NCI-H2227 (cell line): ENCODE data around the gene TRIO.
"Not testable (repeated sequence)": the region's sequence is repeated elsewhere in the genome, so short reads cannot be mapped to it uniquely, and the experiment has no call there.

Experiments used
- DNase-seq: peaks from one replicate; lab custom pipeline; 2025; ENCODE audit not compliant: unreplicated experiment; lab: John Stamatoyannopoulos, UW

TRIO gene

DNA sequence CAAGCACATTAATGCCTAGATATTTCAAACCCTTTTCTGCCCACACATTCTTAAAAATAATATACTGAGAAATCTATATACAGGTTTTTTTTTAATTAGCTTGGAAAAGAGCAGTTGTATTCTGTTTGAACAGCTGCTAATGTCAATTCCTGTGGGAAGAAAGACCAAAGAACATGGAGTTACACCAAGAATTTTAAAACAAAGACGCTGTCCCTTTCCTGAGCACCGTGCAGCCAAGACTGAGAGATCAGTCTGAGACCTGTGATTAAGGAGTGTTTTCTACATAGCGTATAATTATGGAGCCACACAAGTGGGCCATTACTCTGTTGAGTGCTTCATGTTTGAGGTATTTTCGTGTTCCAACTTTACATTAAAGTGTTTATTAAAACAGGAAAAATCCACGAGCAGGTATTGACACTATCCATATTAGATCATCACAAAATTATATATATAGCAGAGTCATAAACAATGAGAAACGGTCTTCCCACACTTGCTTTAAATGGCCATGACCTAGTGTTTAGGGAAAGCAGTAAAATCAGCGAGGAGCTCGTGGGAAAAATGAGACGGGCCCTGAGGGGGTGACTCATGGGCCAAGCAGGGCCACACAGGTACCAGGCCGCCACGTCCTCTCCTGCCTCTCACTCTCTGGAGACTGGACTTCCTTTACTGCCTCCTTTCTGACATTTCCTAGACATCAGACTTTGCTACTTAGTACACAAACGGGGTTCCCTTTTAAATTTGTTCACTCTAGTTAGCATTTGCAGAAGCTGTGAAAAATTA, 285.4 kb downstream of the TRIO start:
- DNase-seq, result peak; percentile 82

DNA sequence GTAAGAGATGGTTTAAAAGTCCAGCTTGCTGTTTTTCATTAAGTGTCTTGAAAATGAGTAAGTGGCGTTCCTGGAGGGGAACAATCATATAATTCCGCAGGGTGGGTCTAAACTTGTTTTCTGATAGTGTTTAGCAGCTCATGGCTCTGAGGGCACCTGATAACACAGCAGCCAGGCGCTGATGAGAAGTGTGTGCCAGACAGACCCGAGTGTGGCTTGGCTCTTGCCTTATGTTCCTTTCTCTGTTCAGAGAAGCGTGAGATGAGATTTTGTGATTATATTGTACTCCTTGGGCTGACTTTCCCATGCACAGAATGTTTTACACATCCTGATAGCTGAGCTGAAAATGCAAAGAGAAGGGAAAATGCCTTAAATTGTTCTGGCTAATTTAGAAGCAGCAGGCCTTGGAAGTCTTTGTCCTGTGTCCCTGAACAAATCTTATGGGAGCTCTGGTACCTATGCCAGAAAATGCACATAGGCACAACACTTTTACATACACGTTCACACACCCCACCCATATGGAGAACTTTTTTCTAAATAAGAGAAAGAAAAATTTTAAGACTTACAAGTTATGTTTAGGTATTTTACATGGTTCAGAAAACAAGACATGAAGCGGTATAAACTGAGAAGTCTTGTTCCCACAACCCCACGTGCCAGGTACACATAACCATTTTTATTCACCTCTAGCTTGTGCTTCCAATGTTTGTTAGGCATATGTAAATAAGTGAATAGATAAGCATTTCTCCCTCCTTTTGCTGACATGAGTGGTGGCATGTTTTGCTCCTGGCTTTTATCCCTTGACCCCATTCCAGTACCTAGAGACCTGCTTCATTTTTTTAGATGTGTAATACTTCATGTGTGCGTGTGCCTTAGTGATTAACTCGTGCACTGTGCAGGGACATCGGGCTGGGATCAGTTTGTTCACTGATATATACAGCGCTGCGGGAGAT, 286.2 kb downstream of the TRIO start:
- peak; percentile 56 for DNase-seq

DNA sequence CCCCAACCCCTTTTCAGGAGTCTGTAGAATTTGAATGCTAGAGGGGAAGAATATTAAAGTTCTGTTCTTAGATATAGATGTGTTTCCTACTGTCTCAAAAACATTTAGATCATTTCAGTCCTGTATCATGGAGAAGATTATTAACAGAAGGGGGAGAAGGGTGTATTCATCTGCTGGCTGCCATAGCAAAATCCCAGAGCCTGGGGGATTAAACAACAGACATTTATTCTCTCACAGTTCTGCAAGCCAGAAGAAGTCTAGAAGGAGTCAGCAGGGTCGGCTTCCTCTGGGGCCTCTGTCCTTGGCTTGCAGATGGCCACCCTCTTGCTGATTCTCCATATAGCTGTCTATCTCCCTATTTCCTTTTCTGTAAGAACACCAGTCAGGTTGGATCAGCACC, 288.4 kb downstream of the TRIO start:
- DNase-seq, result no peak

DNA sequence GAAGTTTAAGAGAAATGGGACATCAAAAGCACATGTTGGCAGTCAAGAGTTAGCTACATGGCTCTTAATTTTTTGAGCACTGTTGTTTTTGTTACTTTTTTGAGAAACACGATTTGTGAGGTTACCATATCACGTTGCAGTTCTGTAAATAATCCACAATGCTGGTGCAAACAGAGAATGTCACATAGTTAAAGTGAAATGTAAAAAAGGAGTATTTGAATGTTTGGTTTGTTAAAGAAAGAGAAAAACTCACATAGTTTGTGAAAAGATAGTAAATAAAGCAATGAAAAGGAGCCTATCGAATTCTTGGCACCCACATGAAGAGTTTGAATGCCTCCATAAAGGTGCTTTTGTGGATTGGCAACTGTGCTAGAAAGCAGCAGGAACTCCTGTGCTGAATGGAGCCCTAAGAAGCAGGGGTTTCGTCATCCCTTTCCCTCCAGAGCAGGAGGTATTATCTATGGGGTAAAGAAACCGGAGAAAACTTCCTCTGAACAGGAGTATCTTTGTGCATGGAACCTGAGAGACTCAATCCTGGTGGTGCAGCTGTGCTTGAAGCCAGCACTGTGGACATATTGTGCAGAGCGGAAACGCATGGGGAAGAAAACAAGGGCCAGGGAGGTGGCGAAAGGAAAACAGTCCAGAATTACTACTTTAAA, 289.9 kb downstream of the TRIO start:
- DNase-seq, result no peak

DNA sequence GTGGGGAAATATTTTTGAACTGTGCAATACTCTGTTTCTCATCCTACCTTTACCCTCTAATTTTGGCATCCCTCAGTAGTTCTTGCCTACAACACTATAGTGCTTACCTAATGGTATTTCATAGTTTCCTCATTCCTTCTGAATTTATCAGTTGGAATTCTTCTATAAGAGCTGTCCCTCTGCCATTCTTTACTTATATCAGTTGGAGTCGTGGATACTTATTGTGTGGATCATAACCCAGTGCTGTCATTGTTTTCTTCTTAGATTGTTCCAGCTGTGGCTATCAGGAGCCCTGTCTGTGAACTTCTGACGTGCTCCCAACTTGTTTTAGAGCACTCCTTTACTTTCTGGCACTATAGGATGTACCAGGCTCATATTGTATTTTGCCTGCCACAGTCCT, 292.3 kb downstream of the TRIO start:
- DNase-seq, result no peak

DNA sequence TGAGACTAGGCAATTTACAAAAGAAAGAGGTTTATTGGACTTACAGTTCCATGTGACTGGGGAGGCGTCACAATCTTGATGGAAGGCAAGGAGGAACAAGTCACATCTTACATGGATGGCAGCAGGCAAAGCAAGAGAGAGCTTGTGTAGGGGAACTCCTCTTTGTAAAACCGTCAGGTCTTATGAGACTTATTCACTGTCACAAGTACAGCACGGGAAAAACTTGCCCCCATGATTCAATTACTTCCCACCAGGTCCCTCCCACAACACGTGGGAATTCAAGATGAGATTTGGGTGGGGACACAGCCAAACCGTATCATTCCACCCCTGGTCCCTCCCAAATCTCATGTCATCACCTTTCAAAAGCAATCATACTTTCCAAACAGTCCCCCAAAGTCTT, 293.0 kb downstream of the TRIO start:
- not testable (repeated sequence) for DNase-seq

DNA sequence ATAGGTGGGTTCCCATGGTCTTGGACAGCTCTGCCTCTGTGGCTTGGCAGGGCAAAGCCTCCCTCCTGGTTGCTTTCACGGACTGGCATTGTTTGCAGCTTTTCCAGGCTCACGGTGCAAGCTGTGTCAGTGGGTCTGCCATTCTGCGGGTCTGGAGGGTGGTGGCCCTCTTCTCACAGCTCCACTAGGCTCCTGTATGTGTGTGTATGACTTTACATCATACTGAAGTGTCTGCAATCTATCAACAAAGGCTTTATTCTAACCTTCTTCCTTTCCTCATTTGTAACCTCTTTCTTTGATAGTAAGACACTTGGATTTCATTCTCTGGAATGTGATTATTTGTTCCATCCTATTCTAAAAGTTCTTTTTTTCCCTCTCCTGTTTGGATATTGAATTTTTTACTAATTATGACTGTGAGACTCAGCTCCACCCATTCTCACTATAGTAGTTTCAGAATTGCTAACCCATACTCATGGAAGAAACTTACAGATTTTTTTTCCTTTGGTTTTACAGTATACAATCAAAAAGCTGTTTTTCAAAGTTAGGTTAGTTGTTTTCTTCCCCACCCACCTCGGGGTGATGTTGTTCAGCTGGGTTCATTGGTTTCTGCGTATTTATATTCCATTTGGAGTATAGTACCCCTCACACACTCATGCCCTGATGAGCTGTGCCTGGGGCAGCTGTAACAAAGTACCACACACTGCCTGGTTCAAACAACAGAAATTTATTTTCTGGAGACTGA, 293.8 kb downstream of the TRIO start:
- no peak for DNase-seq

DNA sequence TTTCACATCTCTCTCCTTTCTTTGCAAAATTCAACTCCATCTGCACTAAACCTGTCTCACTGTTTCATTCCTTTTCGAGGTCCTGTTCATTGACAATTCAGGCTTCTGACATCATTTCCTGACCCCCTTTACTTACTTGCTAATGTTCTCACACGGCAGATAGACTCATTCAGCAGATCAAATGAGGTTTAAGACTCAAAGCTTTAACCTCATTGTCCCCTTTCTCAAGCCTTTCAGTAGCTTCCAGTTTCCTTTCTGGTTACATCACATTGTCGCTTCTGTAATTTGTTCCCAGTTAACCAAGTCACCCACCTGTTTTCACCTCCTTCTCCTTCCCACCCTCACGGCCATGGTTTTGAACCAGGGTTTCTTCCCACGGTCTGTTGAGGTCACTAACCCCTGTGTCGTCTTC, 295.1 kb downstream of the TRIO start:
- no peak for DNase-seq

DNA sequence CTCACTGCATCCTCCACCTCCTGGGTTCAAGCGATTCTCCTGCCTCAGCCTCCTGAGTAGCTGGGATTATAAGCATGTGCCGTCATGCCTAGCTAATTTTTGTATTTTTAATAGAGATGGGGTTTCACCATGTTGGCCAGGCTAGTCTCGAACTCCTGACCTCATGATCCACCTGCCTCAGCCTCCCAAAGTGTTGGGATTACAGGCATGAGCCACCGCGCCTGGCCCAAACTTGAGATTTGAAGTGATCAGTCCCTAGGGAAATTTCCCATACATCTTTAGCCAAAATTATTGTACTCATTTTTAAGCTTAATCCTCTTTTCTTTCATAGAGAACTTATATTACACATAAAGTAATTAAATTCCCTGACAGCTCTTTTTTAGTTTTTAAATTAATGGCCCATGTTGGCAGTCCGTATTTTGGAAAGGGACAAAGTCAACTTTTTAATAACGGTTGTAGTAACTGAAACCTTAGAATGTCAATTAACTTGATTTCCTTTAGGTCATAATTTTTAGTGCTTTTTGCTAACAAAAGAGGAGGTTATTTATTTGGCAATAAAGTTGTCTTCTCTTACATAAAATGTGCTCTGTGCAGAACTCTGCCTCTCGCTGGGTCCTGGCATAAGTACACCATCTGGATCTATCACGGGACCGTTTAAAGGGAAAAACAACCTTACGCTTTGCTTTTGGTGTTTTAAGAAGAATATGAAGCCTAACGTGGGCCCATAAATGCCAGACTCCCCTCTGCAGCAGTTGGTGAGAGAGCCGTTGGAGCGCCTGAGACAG, 296.1 kb downstream of the TRIO start:
- no peak for DNase-seq

DNA sequence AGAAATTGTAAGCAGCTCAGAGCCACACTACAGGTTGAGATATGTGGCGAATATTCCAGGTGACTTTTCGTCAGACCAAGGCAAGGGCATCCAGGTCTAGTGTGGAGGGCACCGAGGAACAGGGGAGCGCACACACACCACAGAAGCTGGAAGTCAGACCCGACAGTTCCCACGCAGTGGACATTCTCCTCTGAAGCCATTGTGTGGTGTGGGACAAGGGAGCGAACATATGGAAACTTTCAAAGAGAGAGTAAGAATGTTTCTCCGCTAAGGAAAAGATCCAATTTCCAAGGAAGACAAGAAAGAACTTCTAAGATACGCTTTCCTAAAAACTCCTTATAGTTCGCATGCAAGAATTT, 297.1 kb downstream of the TRIO start:
- DNase-seq, result no peak

DNA sequence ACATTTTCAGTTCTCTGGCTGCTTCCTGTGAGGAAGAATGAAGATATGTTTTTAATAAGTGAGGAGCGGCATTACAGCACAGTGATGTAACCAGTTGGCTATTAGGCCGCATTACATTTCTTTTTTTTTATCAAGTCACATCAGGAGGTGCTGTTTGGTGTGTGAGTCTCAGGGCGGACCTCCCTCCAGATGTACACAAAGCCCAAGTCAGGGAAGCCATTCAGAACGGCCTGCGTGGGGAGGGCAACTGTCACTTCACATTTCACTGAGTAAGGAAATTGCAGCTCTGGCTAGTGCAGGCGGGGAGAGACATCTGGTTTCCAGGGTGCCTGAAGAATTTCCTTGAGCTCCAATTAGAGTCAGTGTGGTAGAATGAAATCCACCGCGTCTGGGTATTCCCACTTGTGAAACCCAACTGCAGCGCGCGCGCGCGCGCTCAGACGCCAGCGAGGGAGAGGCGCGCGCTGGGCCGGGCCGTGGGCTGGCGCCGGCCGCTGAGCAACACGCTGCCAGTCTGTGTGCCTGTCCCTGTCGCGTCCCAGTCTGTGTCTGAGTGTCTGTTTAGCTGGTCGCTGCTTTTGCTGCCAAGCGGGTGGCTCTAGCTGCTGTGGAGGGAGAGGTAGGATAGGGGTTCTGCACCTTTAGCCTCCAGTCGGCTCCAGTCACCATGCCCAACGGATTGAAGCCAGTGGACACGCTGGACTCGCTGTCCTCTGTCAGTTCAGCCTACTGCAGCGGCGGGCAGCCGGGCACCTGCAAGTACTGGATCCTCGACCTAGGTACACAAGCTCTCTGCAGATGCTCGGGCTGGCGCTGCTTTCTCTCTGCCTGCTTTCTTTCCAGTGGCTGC, 297.7 kb downstream of the TRIO start:
- peak; percentile 77 for DNase-seq

DNA sequence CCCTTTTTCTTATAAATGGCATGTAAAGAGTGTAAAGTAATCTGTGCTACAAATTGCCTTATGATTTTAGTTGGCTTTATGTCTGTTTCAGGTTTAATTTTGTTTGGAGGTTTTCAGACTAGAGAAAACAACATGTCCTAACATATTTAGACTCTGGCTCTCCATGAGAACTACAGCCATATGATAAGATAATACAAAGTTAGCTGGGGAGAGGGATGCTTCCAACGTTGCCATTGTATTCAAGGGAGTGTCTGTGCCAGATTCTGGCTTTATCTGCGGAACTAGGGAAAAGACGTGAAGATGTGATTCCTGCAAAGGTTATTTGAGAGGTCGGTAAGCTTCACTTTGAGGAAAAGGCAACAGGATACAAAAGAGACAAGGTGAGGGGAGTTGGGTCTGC, 298.5 kb downstream of the TRIO start:
- no peak for DNase-seq

DNA sequence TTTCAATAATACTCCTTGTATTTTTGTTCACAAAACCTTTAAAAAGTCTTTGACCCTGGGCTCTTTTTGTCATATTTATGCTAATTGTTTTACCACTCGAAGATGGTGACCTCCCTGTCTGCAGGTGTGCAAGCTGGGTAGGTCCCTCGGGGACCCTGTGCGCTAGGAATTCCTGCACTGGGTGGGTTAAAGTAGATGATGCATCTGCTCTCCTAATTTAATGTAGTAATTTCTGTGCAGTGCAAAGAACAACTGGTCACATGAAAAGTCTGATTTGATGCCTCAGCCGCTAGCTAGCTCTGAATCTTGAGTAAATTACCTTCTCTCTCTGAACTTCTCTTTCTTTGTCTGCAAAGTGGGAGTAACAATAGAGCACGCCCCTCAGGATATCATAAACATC, 299.4 kb downstream of the TRIO start:
- DNase-seq, result no peak

DNA sequence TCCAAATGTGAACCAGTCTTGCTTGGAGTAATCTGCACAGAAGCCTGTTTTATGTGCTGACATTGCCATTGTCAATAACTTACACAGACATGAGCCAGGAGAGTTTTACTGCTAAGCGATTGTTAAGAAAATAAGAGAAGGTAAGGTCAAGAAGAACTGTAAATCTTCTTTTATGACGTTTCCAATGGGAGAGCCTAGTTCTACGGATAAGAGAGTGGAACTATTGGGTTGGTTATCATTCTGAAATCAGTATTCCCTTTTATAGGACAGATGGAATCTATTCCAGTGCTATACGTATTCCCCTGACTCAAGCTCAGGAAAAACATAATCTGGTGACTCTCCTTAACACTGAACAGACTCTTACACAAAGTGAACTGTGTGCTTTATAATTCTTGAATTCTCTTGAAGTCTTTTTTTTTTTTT, 300.5 kb downstream of the TRIO start:
- DNase-seq, result no peak

DNA sequence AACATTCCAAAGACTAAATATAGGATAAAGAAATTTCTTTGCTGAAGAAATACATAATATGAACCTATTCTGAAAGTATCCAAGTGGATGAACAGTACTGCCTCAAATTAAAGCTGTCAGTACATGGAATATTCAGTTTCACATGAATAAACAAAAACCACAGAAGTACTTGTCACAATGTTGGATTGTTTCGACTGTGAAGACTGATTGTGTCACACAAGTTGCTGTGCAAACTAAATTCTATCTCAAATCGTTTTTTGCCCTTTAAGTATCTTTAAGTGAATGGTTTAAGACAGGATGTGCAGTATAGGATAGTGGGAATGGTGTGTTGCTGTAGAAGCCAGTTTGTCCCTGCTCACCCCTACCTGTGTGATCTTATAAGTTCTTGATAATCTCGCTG, 301.0 kb downstream of the TRIO start:
- DNase-seq, result no peak

DNA sequence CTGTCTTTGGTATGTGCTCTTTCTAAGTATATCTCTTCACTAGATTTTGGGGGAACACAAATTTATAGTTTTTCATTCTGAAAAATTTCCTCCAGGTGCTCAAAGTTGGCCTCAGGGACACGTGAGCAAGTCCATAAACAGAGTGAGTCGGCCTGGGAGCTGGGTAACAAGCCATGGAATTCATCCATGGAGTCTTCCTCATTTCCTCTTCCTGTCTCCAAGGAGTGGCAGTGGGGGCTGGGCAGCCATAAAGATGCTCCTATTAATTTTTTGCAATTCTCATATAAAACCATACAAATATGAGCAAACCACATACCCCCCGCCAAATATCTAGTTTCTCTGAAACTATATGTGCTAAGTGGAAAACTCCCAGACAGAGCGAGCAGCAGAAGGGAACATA, 301.9 kb downstream of the TRIO start:
- no peak for DNase-seq

DNA sequence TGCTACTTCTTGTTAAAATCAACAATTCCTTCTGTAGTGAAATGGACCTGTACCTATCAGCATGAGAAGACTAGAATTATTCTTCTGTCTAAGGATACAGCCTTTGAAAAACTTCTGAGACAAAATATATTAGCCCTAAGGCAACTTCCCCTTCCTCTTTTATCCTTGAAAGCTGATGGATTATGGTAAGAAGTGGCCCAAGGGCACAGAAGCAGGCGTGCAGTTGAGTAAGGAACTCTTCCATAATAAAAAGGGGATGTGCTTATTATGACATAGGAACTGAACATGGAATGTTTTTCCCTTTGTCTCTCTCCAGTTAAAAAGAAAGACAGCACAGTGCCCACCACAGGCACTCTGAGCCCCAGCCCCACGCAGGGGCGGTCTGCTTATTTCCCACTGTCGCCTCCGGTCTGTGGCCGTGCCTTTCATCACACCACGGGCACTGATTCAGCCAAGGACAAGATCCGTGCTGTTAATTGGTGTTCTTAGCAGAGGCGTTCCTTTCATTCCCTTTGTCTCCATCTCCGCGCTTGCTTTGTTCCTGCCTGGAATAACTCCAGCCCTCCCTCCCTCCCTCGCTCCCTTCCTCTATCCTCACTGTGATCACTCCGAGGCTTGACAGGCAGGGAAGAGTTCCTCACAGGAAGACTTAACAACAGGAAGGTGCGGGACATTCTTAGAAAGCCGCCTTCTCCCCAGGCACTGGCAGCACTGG, 302.6 kb downstream of the TRIO start:
- DNase-seq, result peak; percentile 81
